ENCODE measurements around the gene FRYL.
A peak's percentile ranks its signal among the peaks of the same experiment; 100 is the strongest.

FRYL gene

GRCh38 chr4:48553720-48554119 is 226.4 kb downstream of the FRYL start:
- Histone ChIP-seq H3K27me3 (ENCODE audit: control insufficient read depth, insufficient read depth, low read length) (no peaks in the 10 kb centered on the region), H3K4me1 (no peaks in the 10 kb centered on the region), H3K4me3 (ENCODE audit: low read depth, low read length) (no peak overlapping the region), H3K79me2 (no peaks in the 10 kb centered on the region), H3K27ac (no peak overlapping the region), H3K4me2 (ENCODE audit: low read length) (no peak overlapping the region), H3K9ac (no peak overlapping the region), H3K36me3 (ENCODE audit: control insufficient read depth, insufficient read depth, low read length) (no peaks in the 10 kb centered on the region), H2AFZ (no peak overlapping the region), H3K9me3 (ENCODE audit: control insufficient read depth, low read length) (no peaks in the 10 kb centered on the region)
- TF ChIP-seq CTCF (IDR thresholded peaks at IDR 0.05), result no peak

- no peaks in the 10 kb centered on the region for H3K4me1 ChIP-seq
- H3K4me3 ChIP-seq (ENCODE audit: low read depth, low read length), result no peak overlapping the region
- H2AFZ ChIP-seq, result no peak overlapping the region
- no peaks in the 10 kb centered on the region for H3K36me3 ChIP-seq (ENCODE audit: control insufficient read depth, insufficient read depth, low read length)
- H3K79me2 ChIP-seq, result no peaks in the 10 kb centered on the region
- H3K27ac ChIP-seq, result no peak overlapping the region
- no peak overlapping the region for H3K9ac ChIP-seq
- H3K27me3 ChIP-seq (ENCODE audit: control insufficient read depth, insufficient read depth, low read length), result no peaks in the 10 kb centered on the region
- TF ChIP-seq CTCF (IDR thresholded peaks at IDR 0.05), result peak; percentile 17
- H3K9me3 ChIP-seq (ENCODE audit: control insufficient read depth, low read length), result no peaks in the 10 kb centered on the region
- H3K4me2 ChIP-seq (ENCODE audit: low read length), result no peak overlapping the region
These were observed 233.7 kb downstream of the FRYL start for GRCh38 chr4:48546336-48546735.

- Histone ChIP-seq H3K4me3 (ENCODE audit: low read depth, low read length) (no peak overlapping the region), H3K4me2 (ENCODE audit: low read length) (no peak overlapping the region), H3K27me3 (ENCODE audit: control insufficient read depth, insufficient read depth, low read length) (no peaks in the 10 kb centered on the region), H3K27ac (no peak overlapping the region), H3K79me2 (no peaks in the 10 kb centered on the region), H2AFZ (no peak overlapping the region), H3K9me3 (ENCODE audit: control insufficient read depth, low read length) (no peaks in the 10 kb centered on the region), H3K36me3 (ENCODE audit: control insufficient read depth, insufficient read depth, low read length) (no peaks in the 10 kb centered on the region), H3K9ac (no peak overlapping the region), H3K4me1 (no peaks in the 10 kb centered on the region)
- no peak for TF ChIP-seq CTCF (IDR thresholded peaks at IDR 0.05)
These were observed 236.3 kb downstream of the FRYL start for GRCh38 chr4:48543796-48544195.

- no peaks in the 10 kb centered on the region for H3K27me3 ChIP-seq (ENCODE audit: control insufficient read depth, insufficient read depth, low read length)
- no peak overlapping the region for H3K27ac ChIP-seq
- H3K79me2 ChIP-seq, result no peaks in the 10 kb centered on the region
- no peak overlapping the region for H2AFZ ChIP-seq
- H3K9ac ChIP-seq, result no peak overlapping the region
- no peak overlapping the region for H3K4me2 ChIP-seq (ENCODE audit: low read length)
- no peak for TF ChIP-seq CTCF (IDR thresholded peaks at IDR 0.05)
- no peak overlapping the region for H3K4me3 ChIP-seq (ENCODE audit: low read depth, low read length)
- H3K9me3 ChIP-seq (ENCODE audit: control insufficient read depth, low read length), result no peaks in the 10 kb centered on the region
- no peaks in the 10 kb centered on the region for H3K4me1 ChIP-seq
- no peaks in the 10 kb centered on the region for H3K36me3 ChIP-seq (ENCODE audit: control insufficient read depth, insufficient read depth, low read length)
These were observed 237.2 kb downstream of the FRYL start for GRCh38 chr4:48542888-48543287.

GRCh38 chr4:48539597-48539996 is 240.5 kb downstream of the FRYL start:
- no peak overlapping the region for H3K4me3 ChIP-seq (ENCODE audit: low read depth, low read length)
- no peaks in the 10 kb centered on the region for H3K9me3 ChIP-seq (ENCODE audit: control insufficient read depth, low read length)
- no peaks in the 10 kb centered on the region for H3K79me2 ChIP-seq
- H3K27me3 ChIP-seq (ENCODE audit: control insufficient read depth, insufficient read depth, low read length), result no peaks in the 10 kb centered on the region
- TF ChIP-seq CTCF (IDR thresholded peaks at IDR 0.05), result no peak
- no peak overlapping the region for H3K4me2 ChIP-seq (ENCODE audit: low read length)
- H3K4me1 ChIP-seq, result no peaks in the 10 kb centered on the region
- no peak overlapping the region for H2AFZ ChIP-seq
- no peak overlapping the region for H3K27ac ChIP-seq
- no peaks in the 10 kb centered on the region for H3K36me3 ChIP-seq (ENCODE audit: control insufficient read depth, insufficient read depth, low read length)
- H3K9ac ChIP-seq, result no peak overlapping the region
